HG02852 (cell line): ENCODE measurements around the gene SPECC1.
"Not testable (repeated sequence)": the region's sequence is repeated elsewhere in the genome, so short reads cannot be mapped to it uniquely, and the experiment has no call there.

Experiments
- ATAC-seq: cut with Tn5 transposase; IDR thresholded peaks from one replicate; pipeline ENCODE4 v1.9.1; 2021; ENCODE audit warnings: mild to moderate bottlenecking, moderate library complexity; ENCODE audit not compliant: unreplicated experiment

The SPECC1 gene

GRCh38 chr17:20300436-20300934 is 291.3 kb downstream of the SPECC1 start:
- no peak for ATAC-seq

GRCh38 chr17:20302246-20302917 is 293.2 kb downstream of the SPECC1 start:
- ATAC-seq: no peak

GRCh38 chr17:20304961-20305360 is 295.8 kb downstream of the SPECC1 start:
- ATAC-seq: no peak

- ATAC-seq: no peak
These were observed 297.8 kb downstream of the SPECC1 start for GRCh38 chr17:20306924-20307323.

GRCh38 chr17:20307326-20307910 is 298.3 kb downstream of the SPECC1 start:
- no peak for ATAC-seq

DNA sequence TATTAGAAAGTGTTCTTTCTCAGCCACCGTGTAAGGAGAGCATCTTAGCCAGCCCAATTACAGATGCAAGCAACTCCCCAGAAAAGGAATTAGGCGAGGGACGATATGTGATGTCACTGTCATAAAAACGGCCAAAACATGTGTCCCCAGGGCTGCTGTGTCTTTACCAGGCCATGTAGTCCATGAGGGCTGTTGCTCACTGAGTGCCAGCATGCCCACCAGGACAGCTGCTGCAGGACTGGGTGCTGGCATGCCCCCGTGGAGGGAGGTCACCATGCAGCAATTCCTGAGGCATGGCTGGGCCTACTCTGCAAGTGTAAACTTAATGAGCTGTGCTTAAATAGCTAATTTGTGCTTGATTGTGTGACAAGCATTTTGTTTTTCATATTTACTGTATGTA is 301.3 kb downstream of the SPECC1 start:
- ATAC-seq: no peak

DNA sequence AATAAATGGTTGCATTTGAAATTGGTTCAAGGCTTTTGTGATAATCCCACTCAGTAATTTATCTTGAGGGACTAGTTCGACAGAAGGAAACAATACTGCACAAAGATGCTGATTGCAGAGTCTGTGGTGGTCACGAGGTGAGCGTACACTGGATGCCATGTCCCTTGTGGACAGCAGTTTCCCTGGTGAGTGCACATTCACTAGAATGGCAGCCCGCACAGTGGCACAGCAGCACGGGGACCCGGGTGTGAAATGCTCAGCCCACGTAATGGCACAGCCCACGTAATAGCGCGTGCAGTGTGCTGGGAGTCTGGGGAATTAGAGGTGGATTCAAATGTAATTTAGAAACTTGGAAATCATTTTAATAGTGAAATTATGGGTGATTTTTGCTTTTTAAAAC is 304.1 kb downstream of the SPECC1 start:
- ATAC-seq: no peak

DNA sequence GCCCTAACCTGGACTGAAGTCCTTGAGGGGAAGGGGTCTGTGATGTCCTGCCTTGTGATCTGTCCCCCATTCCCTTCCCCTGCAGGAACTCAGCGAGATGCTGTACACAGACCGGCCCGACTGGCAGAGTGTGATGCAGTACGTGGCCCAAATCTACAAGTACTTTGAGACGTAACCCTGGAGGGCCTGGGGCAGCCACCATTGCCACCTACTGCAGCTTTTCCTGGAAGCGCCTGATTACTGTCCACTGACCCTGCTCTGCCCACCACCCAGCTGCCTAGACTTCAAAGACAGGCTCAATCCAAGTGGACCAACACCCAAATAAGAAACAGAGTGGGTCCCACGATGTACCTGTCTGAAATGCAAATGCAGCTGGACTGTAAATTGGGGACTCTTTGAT is 304.7 kb downstream of the SPECC1 start:
- ATAC-seq: no peak

- ATAC-seq: no peak
These were observed 305.7 kb downstream of the SPECC1 start for GRCh38 chr17:20314834-20315233.

DNA sequence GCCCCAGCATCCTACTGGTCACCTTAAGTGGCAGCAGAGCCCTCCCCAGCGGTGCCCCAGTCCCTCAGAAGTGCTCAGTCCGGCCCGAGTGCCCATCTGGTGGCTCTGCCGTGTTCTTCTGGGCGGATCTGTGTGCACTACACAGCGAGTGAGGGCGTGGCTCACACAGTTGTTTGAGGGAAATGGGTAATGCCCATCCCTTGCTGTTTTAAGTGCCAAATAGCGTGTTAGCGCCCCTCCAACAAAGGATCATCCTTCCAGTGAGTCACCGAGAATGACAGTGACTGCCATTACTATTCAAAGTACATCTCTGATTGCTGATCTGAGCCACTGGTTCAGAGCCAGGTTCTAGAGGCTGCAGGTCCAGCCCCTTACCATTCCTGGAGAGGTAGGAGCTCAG is 306.2 kb downstream of the SPECC1 start:
- ATAC-seq: no peak

DNA sequence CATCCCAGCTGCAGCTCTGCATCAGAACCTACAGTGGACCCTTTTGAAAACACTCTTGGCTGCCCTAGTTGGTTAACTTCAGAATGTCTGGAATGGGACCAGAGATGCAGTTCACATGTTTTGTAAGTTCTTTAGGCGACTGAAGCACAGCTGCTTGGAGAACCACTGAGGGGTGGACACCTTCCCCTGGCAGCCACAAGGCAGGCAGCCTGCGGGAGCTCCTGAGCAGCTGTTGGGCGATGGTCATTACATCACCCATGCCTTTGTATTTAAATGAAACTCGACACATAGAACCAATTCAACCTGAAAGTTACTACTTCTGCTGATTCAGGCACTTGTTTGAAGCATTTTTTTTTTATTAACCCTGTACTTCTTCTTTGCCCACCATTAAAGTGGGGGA is 306.7 kb downstream of the SPECC1 start:
- ATAC-seq: no peak

GRCh38 chr17:20320535-20321229 is 311.5 kb downstream of the SPECC1 start:
- peak; percentile 65 for ATAC-seq

GRCh38 chr17:20321357-20321756 is 312.2 kb downstream of the SPECC1 start:
- ATAC-seq: not testable (repeated sequence)

- ATAC-seq: not testable (repeated sequence)
These were observed 318.6 kb downstream of the SPECC1 start for GRCh38 chr17:20327739-20328138.

DNA sequence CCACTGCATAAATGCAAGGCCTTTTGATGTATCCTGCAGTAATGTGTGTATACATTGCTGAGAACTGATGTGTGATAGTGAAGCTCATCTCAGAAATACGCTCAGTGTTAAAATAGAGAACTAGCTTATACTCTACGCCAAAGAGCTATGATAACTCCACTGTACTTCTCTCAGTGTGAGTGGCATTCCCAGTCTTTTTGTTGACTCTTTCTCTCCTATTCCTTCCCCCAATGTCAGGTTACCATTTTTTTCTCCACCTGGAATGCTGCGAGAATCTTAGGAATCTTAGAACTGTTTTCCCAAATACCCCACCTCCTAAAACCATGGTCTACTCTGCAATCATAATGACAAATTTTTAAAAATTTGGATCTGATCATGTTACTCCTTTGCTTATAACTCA is 342.2 kb downstream of the SPECC1 start:
- not testable (repeated sequence) for ATAC-seq

- not testable (repeated sequence) for ATAC-seq
These were observed 343.4 kb downstream of the SPECC1 start for GRCh38 chr17:20352567-20352966.

DNA sequence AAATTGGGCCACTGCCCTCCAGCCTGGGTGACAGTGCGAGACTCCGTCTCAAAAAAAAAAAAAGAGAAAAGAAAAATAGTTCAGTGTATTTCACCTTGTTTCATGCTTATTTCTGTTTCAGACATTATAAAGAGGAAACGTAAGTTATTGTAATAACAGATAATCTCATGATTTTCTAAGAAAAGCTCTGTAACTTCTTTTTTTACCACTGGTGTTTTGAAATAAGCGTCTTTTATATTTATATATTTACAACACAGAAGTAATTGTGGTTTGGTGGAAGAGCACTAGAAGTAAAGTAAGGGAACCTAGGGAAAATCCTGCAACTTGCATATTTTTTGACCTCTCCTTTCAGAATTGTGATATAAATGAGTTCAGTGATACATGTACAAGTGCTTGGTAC is 354.7 kb downstream of the SPECC1 start:
- ATAC-seq: not testable (repeated sequence)
